Measurements from ENCODE around the gene KIAA1755.

The KIAA1755 gene

DNA sequence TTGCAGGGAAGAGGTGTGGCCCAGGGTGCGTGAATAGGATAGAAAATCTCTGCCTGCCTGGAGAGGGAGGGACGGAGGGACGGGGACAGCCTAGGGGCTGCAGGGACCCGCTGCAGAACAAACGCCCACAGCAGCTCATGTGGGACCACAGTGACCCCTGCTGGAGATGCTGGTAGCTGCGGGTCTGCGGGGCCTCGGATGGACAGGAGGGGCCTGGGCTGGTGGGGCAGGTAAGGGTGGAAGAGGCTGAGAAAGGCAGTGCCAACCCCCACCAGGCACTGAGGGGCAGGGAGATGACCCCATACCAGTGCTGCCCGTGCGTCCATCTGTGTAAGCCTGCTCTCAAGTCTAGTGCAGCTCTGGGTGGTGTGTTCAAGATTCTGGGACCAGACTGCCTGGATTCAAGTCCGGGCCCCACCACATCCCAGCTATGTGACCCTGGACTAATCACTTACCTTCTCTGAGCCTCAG lies 39.4 kb downstream of the KIAA1755 start:
- peak; percentile 50 for DNase-seq (ENCODE audit: low read depth)
- TF ChIP-seq, protein P1, sequence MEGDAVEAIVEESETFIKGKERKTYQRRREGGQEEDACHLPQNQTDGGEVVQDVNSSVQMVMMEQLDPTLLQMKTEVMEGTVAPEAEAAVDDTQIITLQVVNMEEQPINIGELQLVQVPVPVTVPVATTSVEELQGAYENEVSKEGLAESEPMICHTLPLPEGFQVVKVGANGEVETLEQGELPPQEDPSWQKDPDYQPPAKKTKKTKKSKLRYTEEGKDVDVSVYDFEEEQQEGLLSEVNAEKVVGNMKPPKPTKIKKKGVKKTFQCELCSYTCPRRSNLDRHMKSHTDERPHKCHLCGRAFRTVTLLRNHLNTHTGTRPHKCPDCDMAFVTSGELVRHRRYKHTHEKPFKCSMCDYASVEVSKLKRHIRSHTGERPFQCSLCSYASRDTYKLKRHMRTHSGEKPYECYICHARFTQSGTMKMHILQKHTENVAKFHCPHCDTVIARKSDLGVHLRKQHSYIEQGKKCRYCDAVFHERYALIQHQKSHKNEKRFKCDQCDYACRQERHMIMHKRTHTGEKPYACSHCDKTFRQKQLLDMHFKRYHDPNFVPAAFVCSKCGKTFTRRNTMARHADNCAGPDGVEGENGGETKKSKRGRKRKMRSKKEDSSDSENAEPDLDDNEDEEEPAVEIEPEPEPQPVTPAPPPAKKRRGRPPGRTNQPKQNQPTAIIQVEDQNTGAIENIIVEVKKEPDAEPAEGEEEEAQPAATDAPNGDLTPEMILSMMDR (conservative IDR thresholded peaks at IDR 0.05; ENCODE audit: control insufficient read depth, insufficient read depth, low read depth, low read length) = peak; percentile 88
- H3K4me3 ChIP-seq (ENCODE audit: control insufficient read depth, low read depth, low read length) = no peak overlapping the region

DNA sequence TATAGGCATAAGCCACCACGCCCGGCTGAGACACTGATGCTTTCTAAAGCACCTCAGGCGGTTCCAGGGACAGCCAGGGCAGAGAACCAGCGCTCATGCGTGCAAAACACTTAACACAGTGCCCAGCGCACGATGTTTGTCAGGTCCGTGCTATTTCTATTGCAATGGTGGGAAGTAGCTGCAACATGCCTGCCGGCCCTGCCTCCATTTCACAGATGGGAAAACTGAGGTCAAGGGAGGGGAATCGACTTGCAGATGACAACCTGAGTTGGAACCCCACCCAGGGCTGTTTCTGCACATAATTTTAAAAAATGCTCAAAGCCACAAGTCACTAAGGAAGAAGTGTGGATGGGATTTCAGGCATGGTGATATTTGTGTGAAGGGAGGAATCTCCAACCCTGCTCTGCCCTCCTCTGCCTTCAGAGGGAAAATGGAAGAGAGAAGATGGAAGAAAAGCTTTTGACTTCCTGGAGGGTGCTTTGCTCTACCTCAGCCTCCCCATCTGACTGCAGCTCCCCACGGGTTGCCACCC lies 39.9 kb downstream of the KIAA1755 start:
- TF ChIP-seq, protein P1 (conservative IDR thresholded peaks at IDR 0.05; ENCODE audit: control insufficient read depth, insufficient read depth, low read depth, low read length) = no peak
- no peak overlapping the region for H3K4me3 ChIP-seq (ENCODE audit: control insufficient read depth, low read depth, low read length)

DNA sequence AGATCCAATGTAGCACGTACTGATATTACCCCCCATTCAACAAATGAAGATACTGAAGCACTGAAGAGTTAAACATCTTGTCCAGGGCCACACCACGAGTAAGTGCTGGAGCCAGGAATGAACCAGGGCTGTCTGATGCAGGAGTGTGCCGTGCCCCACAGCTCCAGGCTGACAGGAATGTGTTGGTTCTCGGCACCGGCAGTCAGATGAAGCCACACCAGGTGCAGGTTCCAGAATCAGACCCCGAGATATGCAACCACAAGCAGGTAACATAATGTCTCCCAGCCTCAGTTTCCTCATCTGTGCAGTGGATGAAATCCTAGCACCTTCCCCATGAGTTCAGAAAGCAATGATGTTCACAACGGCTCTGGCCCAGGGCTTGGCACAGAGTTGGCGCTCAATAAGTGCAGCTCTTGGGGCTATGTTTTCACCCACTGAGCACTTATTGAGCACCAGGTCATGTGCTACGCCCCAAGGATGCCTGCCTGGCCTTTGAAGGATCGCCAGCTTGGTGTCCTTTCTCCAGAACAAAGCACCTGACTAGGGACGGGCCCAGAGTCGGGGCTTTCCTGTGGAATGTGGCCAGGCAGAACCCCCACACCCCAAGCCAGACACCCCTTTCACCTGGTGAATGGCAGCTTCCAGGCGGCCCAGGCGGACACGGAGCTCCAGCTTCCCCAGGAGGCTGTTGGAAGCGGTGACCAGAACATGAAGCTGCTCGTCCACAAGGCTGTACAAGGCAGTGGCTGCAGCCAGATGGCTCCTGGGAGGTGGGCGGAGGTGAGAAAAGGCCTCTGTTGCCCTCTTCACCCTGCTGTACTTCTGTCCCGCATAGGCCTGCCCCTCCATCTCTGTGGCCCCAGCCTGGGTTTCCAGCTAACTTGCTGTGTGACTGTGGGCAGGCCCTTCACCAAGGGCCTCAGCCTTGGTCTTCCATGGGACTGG lies 41.3 kb downstream of the KIAA1755 start:
- H3K4me3 ChIP-seq (ENCODE audit: control insufficient read depth, low read depth, low read length) = no peak overlapping the region
- TF ChIP-seq, protein P1 (conservative IDR thresholded peaks at IDR 0.05; ENCODE audit: control insufficient read depth, insufficient read depth, low read depth, low read length) = no peak
- DNase-seq (ENCODE audit: low read depth) = no peak

More for the DNA sequence above, 39.9 kb downstream of the KIAA1755 start:
- no peak for DNase-seq (ENCODE audit: low read depth)

DNA sequence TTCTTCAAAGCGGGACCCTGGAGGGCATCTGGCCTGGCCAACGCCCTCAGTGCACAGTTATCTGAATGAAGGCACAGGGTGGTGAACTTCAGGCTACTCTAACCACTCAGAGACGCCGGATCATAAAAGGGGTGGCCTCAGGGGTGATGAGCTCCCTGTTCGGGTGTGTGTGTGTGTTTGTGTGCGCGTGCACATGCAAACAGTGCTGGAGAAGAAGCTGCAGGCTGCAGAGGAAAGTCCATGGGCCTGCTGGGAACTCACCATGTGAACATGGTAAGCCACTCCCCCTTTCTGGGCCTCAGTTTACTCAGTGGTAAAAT lies 42.0 kb downstream of the KIAA1755 start:
- TF ChIP-seq, protein P1 (conservative IDR thresholded peaks at IDR 0.05; ENCODE audit: control insufficient read depth, insufficient read depth, low read depth, low read length) = no peak
- DNase-seq (ENCODE audit: low read depth) = no peak
- no peak overlapping the region for H3K4me3 ChIP-seq (ENCODE audit: control insufficient read depth, low read depth, low read length)

DNA sequence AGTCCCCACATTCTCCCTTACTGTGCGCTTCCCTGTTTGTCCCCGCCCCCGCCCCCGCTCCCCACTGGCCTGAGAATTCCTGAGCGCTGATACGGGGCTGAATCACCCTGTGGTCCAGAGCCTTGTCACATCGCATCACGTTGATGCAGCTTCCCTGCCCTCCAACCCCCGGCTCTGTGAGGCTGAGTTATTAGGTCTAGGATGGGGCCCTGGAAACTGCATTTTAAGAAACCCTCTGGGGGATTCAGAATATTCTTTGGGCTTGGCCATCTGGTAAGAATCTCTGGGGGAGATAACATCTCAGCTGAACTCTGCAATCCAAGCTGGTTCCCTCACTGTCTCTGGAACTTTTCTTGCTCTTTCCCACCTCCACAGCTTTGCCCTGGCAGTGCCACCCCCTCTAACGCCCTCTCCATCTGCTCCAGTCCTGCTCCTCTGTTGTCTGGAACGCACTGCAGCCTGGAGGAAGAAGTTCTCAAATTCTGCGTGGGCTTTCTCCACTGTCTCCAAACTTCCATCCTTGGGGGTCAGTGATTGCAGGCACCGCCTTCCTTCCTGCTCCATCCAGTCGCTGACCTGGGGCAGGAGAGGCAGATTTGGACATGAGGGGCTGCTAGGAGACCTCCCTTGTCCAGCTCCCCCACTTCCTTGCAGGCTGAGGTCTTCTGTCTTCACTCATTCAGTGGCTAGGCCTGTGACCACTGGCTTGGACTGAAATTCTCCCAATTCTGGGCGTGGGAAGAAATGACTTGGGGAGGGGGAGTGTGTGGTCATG lies 42.6 kb downstream of the KIAA1755 start:
- TF ChIP-seq, protein P1 (conservative IDR thresholded peaks at IDR 0.05; ENCODE audit: control insufficient read depth, insufficient read depth, low read depth, low read length) = no peak
- DNase-seq (ENCODE audit: low read depth) = peak; percentile 97

DNA sequence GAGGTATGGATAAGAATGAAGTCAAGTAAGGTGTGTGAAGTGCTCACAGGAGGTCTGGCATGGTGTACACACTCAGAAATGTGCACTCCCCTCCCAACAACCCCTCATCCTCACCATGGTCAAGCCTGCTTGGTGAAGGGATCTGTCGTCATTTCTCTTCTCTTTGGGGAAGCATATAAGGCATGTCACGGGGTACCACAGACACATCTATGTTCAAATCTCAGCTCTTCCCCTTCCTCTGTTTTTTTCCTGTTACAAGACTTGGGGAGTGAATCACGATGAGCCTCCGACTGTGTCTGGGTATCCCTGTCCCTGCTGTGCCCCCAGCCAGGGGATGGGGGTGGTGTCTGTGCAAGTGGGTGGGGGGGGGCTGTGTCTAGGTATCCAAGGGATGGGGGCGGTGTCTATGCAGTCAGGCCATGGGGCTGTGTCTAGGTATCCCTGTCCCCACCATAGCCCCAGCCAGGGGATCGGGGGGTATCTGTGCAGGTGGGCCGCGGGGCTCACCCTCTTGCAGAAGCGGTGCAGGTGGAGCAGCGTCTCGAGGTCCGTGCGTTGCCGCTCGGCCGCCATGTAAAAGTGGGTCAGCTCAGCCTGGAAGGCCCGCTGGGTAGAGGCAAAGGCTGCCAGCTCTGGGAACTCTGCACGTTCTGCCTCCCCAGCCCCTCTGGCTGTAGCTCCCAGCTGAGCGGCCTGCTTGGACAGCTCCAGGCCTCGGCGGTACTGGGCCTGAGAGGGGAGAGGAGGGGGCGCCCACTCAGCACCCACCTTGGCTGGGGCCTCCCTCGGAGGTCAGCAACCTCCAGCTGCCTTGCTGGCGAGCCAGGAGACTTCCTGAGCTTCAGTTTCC lies 43.6 kb downstream of the KIAA1755 start:
- DNase-seq (ENCODE audit: low read depth) = no peak
- TF ChIP-seq, protein P1 (conservative IDR thresholded peaks at IDR 0.05; ENCODE audit: control insufficient read depth, insufficient read depth, low read depth, low read length) = no peak
- no peak overlapping the region for H3K4me3 ChIP-seq (ENCODE audit: control insufficient read depth, low read depth, low read length)

More for the DNA sequence above, 42.6 kb downstream of the KIAA1755 start:
- no peak overlapping the region for H3K4me3 ChIP-seq (ENCODE audit: control insufficient read depth, low read depth, low read length)
